UCSD-AML1 (cell line): ENCODE results near the gene HCRT.
A peak's percentile ranks its signal among the peaks of the same experiment; 100 is the strongest.
"Not testable (repeated sequence)": the region's sequence is repeated elsewhere in the genome, so short reads cannot be mapped to it uniquely, and the experiment has no call there.

Experiments used
- DNase-seq: peaks from one replicate; lab custom pipeline; 2025; ENCODE audit not compliant: unreplicated experiment; lab: John Stamatoyannopoulos, UW

HCRT gene

DNA sequence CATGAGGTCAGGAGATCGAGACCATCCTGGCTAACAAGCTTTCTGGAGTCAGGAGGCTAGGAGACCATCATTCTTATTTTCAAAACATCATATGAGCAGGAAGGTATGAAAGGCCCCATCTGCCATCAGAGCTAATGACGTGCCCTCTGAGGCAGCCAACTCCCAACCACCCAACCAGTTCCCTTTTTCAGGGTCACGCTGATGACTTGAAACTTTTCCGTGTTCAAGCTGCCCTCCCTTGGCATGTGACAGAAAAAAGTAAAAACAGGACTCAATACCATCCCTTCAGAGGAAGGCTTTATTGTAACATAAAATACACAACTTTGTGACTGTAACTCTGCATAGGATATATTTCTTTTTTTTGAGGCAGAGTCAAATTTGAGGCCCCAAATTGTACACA lies 13.6 kb upstream of the HCRT start:
- peak; percentile 44 for DNase-seq

DNA sequence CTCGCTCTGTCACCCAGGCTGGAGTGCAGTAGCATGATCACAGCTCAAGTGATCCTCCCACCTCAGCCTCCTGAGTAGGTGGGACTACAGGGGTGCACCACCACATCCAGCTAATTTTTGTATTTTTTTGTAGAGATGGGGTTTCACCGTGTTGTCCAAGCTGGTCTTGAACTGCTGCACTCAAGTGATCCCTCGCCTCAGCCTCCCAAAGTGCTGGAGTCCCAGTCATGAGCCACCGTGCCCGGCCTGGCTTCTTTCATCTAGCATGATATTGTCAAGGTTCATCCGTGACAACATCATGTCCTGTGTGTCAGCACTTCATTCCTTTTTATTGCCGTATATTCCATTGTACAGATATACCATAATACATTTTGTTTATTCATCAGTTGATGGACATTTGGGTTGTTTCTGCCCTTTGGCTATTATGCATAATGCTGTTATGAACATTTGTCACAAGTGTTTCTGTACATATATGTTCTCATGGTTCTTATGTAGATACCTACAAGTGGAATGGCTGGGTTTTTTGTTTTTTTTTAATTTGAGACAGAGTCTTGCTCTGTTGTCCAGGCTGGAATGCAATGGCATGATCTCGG lies 12.4 kb upstream of the HCRT start:
- DNase-seq = no peak

DNA sequence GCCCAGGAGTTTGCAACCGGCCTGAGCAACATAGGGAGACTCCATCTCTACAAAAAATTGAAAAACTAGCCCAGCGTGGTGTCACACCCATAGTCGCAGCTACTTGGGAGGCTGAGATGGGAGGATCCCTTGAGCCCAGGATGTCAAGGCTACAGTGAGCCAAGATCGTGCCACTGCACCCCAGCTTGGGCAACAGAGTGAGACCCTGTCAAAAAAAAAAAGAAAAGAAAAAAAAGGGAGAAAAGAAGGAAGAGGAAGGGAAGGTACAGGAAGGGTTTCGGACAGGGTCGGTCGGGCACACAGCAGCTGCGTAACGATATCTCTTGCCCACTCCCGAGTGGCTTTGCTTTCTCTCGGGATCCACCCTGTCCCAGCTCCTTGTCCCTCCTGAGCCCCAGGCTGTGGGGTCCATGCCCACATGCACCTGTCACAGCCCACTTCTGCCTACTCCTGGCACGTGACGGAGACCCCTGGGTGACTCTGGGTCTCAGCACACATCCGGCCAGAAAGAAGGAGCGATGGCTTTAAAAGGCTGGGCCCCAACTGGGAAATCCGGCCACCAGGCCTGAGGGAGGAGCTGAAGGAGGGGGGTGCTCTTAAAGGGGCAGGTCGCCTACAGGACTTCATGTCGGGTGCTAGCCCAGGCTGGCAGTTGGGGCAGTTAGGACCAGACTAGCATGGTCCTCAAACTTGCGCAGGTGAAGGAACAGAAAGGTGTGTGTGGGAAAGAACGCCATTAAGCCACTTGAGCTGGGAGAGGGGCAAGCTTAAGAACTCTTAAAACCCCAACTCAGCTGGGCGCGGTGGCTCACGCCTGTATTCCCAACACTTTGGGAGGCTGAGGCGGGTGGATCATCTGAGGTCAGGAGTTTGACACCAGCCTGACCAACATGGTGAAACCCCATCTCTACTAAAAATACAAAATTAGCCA lies 9.0 kb upstream of the HCRT start, which contains the start of gene GHDC:
GHDC (minus strand) TSS at position 526 of the 931 bp plus-strand sequence. CDS start 913 bp downstream, outside the sequence.
- peak; percentile 85 for DNase-seq

DNA sequence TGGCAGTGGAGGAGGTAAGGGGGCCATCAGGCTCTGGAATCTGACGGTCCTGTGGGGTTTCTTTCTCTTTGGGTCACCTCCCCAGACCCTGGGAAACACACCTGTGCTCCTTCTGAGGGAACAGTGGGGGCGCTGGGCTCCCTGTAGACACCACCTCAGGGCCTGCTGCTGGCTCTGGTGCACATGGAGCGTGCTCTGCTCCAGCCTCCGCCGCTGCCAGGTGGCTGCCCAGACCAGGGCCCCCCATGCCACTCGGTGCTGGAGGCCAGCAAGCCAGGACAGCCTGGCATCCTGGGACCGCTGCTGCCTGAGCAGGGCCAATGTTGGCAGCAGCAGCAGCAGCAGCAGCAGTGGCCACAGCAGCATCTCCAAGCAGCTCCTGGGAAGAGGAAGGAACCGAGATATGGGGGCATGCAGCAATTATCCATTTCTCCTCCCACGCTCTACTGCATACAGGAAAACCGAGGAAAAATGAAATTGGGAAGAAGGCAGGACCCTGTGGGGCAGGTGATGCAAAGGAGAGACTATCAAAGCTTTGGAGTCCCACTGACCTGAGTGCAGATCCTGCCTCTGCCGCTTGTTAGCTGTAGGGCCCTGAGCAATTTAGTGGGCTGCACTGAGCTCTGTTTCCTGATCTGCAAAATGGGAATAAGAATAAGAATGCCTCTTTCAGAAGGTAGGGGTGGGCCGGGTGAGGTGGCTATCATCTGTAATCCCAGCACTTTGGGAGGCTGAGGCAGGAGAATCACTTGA lies 8.1 kb upstream of the HCRT start:
- DNase-seq = no peak

DNA sequence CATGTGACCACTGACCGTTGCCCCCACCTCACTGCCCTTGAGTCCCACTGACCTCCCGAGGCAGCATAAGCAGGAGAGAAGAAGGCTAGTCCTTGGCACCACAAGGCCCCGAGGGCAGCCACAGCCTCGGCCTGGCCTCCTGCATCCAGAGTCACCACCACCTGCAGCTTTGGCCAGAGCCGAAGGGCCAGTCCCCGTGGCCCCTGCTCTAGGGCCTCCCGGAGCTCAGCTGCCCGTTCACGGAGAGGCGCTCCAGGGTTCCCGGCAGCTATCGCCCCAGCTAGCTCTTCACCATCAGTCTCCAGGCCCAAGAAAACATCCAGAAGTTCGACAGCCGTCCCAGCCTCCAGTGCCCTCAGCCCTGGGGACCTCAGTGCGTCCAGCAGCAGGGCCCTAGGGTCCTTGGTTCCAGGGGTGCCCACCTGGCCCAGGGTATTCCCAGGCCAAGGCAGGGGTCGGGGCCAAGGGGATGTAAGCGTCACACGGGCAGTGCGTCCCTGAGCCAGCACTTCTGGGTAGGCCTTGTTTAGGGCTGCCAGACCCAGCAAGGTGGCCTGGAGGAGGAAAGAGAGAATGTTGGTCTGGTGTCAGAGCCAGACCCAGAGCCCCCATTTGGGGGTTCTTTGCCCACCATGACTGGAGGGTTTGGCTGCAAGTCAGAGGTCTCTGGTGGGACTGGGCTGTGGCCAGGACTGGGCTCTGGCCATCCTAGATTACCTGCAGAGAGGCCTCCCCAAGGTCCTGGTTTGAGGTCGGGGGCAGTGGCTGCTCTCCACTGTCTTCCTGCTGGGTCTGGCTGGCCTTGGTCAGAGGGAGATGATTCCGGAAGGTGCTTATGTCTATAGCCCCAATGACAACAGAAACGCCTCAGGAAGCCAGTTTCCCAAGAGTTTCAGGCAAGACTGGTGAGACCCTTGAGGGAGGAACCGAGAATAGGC lies 7.2 kb upstream of the HCRT start:
- DNase-seq = no peak

DNA sequence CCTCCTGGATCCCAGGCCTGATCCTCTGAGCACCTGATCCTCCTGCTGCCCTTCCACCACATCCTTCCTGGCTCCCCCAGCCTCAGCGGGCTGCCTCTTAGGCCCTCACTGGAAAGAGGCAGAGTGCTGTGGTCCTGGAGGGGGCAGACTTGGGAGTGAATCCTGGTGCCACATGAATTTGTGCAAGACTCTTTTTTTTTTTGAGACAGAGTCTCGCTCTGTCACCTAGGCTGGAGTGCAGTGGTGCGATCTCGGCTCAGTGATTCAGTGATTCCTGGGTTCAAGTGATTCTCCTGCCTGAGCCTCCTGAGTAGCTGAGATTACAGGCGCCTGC lies 6.0 kb upstream of the HCRT start:
- DNase-seq = no peak

DNA sequence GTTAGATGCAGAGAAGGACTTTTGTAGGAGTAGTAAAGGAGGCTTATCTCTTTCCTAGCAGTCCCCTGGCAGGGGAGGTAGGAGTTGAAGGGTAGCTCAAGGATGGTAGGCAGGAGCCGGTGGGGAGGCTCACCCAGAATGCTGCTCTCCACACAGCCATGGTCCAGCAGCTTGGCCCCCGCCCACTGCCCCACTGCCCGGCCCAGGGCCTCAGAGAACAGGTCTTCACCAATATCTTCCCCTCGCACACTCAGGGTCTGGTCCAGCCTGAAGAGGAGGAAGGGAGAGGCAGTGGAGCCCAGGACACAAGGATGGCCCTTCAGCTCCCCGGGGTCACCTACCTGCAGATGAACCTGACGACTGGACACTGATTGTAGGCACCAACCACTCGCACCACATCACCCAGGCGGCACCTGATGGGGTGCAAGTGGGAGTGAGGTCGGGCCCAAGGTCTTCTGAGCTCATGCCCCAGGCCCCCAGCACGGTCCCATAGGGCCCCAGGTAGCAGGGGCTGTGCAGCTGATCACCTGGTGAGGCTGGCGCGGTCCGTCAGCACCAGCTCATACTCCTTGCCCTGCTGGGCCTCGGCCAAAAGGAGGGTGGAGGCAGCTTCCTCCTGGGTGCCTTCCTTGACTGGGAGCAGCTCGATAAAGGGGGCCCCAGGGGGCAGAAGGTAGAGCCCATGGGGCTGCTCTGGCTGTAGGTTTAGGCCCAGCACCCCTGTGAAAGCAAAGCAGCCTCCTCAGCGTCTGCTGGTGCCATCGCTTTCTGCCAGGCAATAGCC lies 5.4 kb upstream of the HCRT start:
- DNase-seq = no peak

DNA sequence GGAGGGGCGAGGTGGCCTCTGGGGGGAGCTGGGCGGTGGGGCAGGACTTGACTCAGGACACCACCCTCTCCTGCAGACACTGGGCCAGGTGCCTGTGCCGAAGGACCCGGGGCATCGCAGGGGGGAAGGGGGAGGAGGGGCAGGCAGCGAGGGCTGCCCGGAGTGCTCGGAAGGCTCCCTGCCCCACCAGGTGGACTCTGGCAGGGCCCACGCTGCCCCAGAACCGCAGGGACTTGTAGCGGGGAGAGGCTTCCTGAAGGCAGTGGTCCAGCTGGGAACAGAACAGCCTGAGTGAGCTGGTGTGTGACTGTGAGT lies 4.4 kb upstream of the HCRT start:
- DNase-seq = no peak

DNA sequence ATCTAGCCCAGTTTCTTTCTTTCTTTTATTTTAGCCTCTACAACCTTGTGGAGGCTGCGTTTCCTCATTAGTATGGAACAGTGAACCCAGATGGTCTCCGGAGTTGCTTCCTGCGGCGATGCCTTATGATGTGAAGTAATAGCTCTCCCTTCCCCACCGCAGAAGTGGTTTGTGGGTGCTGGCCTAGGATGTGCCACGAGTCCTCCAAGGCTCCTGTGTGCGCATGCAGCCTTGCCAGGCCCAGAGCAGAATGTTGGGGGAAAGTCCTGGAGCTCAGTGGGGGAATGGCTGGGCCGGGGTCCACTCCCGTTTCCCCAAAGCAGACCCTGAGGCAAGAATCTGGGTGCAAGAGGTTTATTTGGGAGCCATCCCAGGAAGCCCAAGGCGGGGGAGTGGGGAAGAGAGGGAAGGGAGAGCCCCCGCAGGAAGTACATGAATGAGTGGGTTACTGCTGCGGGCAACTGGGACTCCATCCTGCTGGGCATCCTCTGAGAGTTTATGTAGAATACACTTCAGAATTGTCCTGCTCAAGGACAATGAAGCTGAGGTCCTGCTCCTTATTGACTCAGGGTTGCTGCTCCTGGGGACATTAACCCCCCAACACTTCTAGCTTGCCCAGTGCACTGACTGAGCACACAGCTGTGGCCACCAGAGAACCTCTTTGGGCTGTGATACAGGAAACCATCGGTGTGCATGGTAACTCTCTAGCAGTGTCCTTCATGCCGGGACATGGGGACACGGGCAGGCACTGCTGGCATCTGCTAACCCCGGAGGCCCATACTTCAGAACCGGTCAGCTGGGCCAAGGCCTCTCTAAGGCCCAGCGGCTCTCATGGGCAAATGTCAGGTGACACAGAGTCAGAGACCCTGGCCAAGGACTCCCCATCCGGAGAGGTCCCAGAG lies 3.7 kb upstream of the HCRT start:
- peak; percentile 83 for DNase-seq

DNA sequence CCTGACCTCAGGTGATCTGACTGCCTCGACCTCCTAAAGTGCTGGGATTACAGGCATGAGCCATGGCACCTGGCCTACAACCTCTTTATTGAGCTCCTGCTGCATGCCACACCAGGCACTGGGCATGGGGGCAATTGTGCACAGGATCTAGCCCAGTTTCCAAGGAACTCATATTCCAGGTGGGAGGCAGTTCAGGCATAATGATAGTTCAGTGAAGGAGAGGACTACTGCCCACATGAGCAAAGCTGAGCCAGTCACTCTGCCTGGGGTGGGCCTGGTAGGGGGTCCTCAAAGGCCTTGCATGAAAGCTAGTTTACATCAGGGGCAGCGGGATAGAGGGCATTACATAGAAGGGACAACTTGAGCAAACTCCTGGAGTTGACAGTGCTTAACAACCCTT lies 2.6 kb upstream of the HCRT start:
- no peak for DNase-seq

DNA sequence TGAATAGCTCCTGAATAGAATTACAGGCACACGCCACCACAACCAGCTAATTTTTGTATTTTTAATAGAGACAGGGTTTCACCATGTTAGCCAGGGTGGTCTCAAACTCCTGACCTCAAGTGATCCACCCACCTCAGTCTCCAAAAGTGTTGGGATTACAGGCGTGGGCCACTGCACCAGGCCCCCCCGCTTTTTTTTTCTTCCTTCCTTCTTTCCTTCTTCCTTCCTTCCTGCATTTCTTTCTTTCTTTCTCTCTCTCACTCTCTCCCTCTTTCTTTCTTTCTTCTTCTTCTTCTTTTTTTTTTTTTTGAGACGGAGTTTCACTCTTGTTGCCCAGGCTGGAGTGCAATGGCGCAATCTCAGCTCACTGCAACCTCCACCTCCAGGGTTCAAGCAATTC lies 939 bp upstream of the HCRT start:
- not testable (repeated sequence) for DNase-seq

DNA sequence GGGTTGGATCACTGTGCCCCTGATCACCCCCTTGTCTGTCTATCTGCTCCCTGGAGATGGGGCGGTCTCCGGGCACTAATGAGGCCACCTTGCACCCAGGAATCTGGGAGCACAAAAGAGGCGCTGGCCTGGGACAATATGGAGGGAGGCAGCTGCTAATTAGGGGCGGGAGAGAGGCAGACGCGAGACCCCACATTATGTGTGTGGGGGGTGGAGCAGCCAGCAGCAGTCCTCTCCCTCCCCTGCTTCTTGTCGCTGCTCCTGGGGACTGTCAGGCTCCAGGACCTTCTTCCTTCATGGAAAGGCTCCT lies 324 bp upstream of the HCRT start:
- DNase-seq = no peak

DNA sequence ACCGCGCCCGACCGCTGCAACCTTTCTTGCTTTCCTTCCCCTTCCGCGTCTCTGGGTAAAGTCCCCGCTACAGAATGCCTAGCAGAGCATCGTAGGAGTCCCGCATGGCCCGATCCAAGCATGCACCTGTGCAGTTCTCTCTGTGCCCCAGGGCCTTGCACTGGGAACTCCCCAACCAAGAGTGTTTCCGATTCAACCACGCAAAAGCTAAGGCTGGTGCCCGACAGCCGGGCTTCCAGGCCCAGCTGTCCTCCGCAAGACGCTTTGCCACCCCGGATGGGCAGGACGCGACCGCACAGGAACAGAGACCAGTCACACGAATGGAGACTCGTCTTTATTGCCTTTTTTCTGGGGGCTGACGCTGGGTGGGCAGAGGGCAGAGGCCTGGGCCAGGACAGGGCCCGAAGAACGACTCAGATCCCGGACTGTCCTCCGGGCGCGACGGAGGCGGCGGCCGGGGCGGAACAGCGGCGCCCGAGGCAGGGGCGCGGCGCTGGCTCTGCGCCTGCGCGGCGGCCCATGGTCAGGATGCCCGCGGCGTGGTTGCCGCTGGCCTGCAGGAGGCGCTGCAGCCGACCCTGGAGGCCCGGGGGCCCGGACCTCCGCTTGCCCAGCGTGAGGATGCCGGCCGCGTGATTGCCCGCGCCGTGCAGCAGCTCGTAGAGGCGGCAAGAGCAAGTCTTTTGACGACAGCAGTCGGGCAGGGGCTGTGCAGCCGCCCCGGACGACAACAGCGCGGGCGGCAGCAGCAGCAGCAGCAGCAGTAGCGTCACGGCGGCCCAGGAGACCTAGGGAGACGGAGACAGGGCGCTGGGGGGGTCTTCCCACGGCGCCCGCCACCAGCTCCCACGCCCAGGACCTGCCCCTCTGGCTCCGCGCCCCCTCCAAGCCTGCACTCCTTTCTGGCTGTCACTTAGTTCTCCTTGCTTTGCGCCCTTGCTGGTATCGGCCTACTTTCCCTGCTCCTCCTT lies 1.2 kb downstream of the HCRT start:
- peak; percentile 88 for DNase-seq

DNA sequence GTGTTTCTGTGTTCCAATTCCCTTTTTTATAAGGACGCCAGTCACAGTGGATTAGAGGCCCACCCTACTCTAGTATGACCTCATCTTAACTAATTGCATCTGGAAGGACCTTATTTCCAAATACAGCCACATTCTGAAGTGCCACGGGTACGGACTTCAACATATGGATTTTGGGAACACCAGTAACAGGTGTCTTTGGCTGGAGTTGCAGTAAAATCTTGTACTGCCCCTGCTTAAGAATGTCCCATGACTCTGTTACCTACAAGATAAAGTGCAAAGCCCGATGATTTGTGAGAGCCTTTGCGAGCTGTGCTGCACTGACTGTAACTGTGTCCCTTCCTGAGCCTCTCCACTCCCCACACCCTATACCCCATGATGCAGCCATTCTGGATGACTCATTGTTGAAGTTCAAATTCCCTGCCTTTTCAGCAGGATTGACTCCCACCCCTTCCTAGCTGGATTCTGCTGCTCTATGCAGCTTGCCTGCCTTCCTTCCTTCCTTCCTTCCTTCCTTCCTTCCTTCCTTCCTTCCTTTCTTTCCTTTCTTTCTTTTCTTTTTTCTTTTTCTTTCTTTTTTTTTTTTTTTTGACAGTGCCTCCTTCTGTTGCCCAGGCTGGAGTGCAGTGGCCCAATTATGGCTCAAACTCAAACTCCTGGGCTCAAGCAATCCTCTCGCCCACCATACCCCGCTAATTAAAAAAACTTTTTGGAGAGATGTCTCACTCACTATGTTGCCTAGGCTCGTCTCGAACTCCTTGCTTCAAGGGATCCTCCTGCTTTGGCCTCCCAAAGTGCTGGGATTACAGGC lies 2.1 kb downstream of the HCRT start:
- DNase-seq = no peak

DNA sequence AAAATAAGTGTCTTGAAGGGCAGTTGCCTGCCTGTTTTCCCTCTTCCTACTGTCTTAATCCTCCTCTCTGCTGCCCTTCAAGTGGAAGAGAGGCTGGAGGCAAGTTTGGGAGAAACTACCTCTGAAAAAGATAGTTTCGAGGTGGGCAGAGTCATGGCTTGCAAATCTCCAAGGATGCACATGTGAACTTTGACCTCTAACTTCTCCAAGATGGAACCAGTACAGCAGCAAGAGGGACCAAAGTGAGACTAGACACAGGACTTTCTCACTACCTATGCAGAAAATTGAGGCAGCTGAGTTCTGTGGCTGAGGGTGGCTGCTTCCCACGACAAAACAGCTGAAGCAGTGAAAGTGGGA lies 3.4 kb downstream of the HCRT start:
- DNase-seq = no peak

DNA sequence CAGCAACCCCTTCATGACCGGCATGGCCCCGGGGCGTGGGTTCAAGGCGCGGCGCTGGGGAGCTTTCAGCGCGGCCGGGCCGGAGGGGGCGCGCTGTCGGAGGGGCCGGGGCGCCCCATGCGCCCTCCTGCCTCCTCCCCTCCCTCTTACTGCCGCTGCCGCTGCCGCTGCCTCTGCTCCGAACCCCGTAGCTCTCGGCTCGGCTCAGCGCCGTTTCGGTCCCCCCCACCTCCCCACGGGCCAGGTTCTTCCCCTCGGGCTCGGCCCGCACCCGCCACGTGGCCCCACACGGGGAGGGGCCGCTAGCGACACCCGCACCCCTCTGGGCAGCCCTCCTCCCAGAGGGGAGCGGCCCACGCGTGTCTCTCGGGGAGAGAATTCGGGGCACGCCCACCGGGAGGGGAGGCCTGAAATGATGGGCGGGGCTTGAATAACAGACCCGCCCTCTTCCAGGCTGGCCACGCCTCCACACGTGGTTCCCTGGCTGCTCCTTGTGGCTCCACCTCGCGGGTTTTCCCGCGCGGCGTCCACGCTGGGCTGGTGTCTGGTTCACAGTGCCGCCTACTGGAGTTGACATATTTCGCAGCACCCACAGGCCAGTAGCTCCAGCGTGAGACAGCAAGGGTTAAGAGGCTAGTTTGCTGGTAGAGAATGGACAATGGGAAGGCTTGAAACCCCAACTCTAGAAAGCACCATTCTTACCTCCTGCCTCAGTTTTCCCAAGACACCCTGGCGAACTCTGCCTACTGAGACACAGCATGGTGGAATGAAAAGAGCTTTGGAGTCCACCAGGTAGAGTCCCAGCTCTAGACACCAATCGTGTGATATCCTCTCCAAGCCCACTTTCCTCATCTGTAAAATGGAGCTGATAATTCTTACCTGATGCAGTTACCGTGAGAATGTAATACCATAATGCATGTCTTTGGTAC lies 4.1 kb downstream of the HCRT start, which contains the start of gene KCNH4:
KCNH4 (minus strand) TSS at position 221 of the 929 bp plus-strand sequence; CDS start at position 24, 197 bp downstream.
- DNase-seq = peak; percentile 95
